ENCODE results near the gene MVB12B.
"Not testable (repeated sequence)": the region's sequence is repeated elsewhere in the genome, so short reads cannot be mapped to it uniquely, and the experiment has no call there.

The MVB12B gene

DNA sequence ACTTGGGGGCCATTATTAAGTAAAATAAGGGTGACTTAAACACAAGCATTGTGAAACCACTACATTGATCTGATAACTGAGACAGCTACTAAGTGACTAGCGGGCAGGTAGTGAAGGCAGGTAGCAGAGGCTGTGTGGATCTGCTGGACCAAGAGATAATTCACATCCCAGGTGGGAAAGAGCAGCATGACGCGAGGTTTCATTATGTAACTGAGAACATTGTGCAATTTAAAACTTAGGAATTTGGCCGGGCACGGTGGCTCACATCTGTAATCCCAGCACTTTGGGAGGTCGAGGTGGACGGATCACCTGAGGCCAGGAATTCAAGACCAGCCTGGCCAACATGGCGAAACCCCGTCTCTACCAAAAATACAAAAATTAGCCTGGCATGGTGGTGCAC lies 213.8 kb downstream of the MVB12B start:
- not testable (repeated sequence) for DNase-seq (ENCODE audit: low read depth)

DNA sequence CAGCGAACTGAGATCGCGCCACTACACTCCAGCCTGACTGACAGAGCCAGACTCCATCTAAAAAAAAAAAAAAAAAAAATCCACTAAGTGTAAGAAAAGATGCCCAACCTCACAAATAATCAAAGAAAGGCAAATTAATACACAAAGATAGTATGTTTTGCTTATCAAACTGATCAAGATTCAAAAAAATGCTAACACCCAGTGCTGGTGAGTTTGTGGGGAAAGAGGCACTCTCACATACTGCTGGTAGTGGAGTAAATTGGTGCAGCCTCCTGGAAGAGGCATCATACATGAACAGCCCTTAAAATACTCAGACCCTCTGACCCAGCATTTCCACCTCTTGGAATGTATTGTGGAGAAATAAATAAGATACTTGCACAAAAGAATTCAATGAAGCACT lies 216.9 kb downstream of the MVB12B start:
- DNase-seq (ENCODE audit: low read depth), result no peak

DNA sequence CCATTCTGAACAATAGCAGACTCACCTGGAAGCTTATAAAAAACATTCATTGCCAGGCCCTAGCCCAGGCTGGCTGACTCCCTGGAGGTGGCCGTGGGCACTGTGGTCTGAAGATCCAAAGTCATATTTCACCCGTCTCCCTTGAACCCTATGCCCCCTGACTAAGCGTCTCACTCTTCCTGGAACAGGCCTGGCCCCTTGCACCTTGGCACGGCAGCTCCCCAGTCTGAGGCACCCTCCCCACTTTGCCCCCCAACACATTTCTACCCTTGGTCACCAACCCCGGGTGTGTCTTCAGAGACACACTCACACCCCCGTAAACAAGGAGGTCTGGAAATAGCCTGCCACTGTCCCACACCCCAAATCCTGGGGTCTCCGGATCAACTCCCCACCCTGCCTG lies 218.5 kb downstream of the MVB12B start:
- DNase-seq (ENCODE audit: low read depth), result no peak

GRCh38 chr9:126546036-126546435 lies 219.4 kb downstream of the MVB12B start:
- no peak for DNase-seq (ENCODE audit: low read depth)

DNA sequence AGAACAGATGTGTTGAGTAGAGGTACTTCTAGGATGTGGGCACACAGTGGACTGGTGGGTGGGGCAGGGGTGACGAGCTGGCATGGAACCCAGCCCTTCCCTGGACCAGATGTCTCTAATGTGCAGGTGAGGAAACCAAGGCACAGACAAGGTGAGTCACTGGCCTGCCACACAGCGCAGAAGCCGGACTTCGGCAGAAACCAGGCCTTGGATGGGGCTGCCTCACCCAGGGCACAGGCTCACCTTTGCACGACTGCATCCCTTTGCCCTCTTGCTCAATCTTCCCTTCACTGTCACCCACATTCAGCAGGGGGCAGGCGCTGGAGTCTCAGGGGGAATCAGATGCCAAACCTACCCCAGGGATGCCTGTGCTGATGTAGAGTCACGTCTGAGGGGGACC lies 221.7 kb downstream of the MVB12B start:
- DNase-seq (ENCODE audit: low read depth), result no peak

- no peak for DNase-seq (ENCODE audit: low read depth)
Measured at GRCh38 chr9:126549246-126550006, 222.8 kb downstream of the MVB12B start.

DNA sequence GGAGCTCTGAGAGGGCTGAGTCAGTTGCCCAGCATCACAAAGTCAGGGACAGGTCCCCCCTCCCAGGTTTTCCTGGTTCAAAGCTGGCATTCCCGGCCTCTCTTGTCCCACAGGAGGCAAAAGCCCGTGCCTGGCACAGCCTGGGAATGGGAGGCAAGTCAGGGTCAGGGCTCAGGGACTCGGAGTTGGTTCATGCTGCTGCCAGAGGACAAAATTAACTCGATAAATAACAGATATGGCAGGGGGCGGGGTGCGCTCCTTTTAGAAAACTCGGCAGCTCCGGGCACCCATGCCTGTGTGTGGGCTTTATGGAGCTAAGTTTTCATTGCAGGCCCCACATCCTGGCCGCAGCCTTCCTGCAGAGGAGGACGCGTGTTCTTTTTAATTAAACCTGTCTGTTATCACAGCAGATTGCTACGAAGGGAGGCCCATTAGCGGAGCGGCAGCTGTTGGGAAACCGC lies 224.3 kb downstream of the MVB12B start:
- no peak for DNase-seq (ENCODE audit: low read depth)

DNA sequence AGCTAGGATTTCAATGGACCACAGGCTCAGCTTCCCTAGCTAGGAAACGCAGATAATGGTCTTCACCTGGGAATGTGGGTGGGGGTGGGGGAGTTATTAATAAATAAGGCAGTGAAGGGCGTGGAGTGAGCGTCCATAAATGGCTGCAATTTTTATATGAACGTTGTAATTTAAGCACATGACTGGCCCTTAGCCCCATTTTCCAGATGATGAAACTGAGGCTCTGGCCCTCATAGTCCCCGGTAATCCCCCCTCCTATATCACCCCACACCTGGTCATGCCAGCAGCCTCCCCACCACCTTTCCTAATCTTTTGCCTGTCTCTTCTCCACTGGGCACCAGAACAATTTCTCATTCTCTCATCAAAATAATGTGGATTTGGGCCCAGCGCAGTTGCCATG lies 225.2 kb downstream of the MVB12B start:
- no peak for DNase-seq (ENCODE audit: low read depth)

DNA sequence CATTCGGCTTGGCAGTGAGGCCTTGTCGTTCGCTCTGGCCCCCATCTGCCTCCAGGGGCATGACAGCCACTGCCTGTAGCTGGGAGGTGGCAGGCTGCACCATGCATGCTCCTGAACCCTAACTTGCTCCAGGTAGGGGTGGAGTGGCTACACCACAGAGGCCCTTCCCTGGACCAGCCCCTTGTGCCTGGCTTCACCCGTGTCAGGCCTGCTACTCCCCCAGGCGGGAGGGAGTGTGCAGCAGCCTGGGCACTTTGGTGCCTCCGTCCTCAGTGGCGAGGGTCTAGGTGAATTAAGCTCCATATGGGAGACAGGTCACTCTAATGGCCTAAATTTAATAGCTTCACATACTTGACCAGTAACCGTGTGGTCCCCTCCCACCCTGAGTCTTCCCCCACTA lies 227.7 kb downstream of the MVB12B start:
- no peak for DNase-seq (ENCODE audit: low read depth)

DNA sequence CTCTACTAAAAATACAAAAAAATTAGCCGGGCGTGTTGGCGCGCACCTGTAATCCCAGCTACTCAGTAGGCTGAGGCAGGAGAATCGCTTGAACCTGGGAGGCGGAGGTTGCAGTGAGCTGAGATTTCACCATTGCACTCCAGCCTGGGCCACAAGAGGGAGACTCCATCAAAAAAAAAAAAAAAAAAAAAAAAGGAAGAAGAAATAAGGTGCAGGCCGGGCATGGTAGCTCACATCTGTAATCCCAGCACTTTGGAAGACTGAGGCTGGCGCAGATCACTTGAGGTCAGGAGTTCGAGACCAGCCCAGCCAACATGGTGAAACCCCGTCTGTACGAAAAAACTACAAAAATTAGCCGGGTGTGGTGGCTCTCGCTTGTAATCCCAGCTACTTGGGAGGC lies 228.8 kb downstream of the MVB12B start:
- not testable (repeated sequence) for DNase-seq (ENCODE audit: low read depth)

All from GM04503 (cell line).